ENCODE results near the gene LMX1A.

LMX1A gene

DNA sequence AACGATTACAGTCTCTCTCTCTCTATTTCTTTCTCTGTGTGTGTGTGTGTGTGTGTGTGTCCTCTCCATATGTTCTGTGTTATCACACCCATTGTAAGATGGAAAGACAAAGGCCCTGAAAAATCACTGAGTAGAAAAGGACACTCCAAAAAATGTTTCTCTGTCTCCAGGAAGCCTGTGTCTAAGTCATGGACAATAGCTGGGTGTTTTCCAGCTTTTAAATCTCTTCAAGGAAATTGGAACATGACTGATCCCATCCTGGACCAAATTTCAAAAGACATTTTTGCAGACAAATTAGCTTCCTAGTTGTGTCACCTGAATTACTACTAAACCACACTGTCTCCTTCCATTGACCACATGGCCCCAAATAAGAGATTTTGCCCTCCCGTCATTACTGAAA lies 31.0 kb upstream of the LMX1A start (continued):
- no peak for TF ChIP-seq GLIS2 (tag by site-specific recombination; IDR thresholded peaks at IDR 0.05)
- TF ChIP-seq GLI4 (tag by site-specific recombination; IDR thresholded peaks at IDR 0.05), result no peak
- TF ChIP-seq ZNF600 (tag by site-specific recombination; IDR thresholded peaks at IDR 0.05), result no peak
- no peak for TF ChIP-seq GFI1B (tag by site-specific recombination; IDR thresholded peaks at IDR 0.05)
- TF ChIP-seq ZNF433 (tag by site-specific recombination; IDR thresholded peaks at IDR 0.05; ENCODE audit: low read depth), result no peak
- no peak for TF ChIP-seq ZNF112 (tag by site-specific recombination; IDR thresholded peaks at IDR 0.05)
- TF ChIP-seq ZNF654 (tag by site-specific recombination; IDR thresholded peaks at IDR 0.05; ENCODE audit: low read depth), result no peak
- no peak for TF ChIP-seq SALL2 (tag by site-specific recombination; IDR thresholded peaks at IDR 0.05; ENCODE audit: borderline replicate concordance)

DNA sequence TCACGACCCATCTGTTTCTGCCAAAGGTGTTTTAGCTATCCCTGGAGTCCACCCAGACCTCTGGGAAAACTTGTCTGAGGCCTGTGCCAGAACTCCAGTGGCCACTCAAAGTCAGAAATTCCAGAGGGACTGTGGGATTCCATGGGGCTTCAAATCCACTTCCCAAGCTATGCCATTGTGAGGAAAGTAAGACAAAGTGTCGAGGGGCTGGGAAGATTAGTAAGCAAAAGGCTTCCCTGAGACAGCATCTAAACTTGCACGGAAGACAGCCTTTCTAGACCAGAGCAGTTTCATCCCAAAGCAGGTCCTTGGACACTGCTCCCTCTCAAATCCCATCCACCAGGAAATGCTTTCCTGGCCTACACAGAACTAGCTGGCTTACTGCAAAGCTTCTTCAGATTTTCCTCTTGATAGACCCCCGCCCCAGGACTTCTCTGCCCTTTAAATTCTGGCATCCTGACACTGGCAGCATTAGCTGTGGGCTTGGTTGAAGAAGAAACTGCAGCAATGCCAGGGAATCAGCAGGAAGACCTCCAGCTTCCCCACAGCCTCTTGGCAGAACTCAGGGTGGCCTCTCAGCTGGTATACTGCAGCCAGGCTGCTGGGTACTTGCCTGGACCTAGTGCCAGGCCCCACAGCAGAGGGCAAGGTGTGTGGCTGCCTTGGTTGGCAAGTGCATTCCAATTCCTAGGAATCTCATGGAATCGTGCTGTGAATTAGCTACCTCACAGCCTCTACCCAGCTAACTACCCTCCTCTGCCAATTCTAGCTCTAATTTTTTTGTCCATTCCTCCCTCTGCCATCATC lies 27.3 kb upstream of the LMX1A start:
- Histone ChIP-seq H3K27ac (ENCODE audit: extremely low read depth, low read depth, low read length) (no peak overlapping the region), H3K4me3 (ENCODE audit: low read depth, low read length) (no peak overlapping the region), H3K9me3 (ENCODE audit: control insufficient read depth, insufficient read depth, low read depth, low read length) (no peaks in the 10 kb centered on the region), H3K4me1 (ENCODE audit: control insufficient read depth, insufficient read depth, low read length) (no peaks in the 10 kb centered on the region), H3K36me3 (ENCODE audit: control insufficient read depth in 2 of 2, insufficient read depth in 1 of 2, low read length in 2 of 2) (no peaks in the 10 kb centered on the region)
- ChIA-PET POLR2A (no interaction called here), CTCF (interaction anchor here (0.6 to 4.5 kb wide), 6 partner anchors 9 to 1093 kb away, joined by 3 to 32 read pairs (median 5); no protein-coding TSS in a partner anchor)
- TF ChIP-seq ZNF114 (tag by site-specific recombination; IDR thresholded peaks at IDR 0.05) (no peak), ZNF23 (tag by site-specific recombination; IDR thresholded peaks at IDR 0.05; ENCODE audit: borderline replicate concordance) (no peak), ZNF707 (tag by site-specific recombination; IDR thresholded peaks at IDR 0.05) (no peak), ZNF140 (tag by site-specific recombination; IDR thresholded peaks at IDR 0.05) (no peak), BCL11B (tag by site-specific recombination; IDR thresholded peaks at IDR 0.05; ENCODE audit: low read depth) (no peak), ZNF791 (tag by site-specific recombination; IDR thresholded peaks at IDR 0.05) (no peak), ZNF341 (tag by site-specific recombination; IDR thresholded peaks at IDR 0.05; ENCODE audit: low read depth) (no peak), PRDM1 (tag by site-specific recombination; IDR thresholded peaks at IDR 0.05) (no peak), KLF1 (tag by site-specific recombination; IDR thresholded peaks at IDR 0.05) (no peak), ZFP69B (tag by site-specific recombination; IDR thresholded peaks at IDR 0.05) (no peak), ZNF274 (IDR thresholded peaks at IDR 0.05; ENCODE audit: low read length) (no peak), ZNF274 (tag by site-specific recombination; IDR thresholded peaks at IDR 0.05; ENCODE audit: borderline replicate concordance) (no peak), ZNF776 (tag by site-specific recombination; IDR thresholded peaks at IDR 0.05; ENCODE audit: borderline replicate concordance) (no peak), KLF8 (tag by site-specific recombination; IDR thresholded peaks at IDR 0.05) (no peak), ZNF311 (tag by site-specific recombination; IDR thresholded peaks at IDR 0.05; ENCODE audit: borderline replicate concordance) (no peak), ZNF624 (tag by site-specific recombination; IDR thresholded peaks at IDR 0.05) (no peak)
- TF ChIP-seq, protein P1, sequence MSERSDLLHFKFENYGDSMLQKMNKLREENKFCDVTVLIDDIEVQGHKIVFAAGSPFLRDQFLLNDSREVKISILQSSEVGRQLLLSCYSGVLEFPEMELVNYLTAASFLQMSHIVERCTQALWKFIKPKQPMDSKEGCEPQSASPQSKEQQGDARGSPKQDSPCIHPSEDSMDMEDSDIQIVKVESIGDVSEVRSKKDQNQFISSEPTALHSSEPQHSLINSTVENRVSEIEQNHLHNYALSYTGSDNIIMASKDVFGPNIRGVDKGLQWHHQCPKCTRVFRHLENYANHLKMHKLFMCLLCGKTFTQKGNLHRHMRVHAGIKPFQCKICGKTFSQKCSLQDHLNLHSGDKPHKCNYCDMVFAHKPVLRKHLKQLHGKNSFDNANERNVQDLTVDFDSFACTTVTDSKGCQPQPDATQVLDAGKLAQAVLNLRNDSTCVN (tag by site-specific recombination; optimal IDR thresholded peaks at IDR 0.05), result no peak
- TF ChIP-seq, protein P2, sequence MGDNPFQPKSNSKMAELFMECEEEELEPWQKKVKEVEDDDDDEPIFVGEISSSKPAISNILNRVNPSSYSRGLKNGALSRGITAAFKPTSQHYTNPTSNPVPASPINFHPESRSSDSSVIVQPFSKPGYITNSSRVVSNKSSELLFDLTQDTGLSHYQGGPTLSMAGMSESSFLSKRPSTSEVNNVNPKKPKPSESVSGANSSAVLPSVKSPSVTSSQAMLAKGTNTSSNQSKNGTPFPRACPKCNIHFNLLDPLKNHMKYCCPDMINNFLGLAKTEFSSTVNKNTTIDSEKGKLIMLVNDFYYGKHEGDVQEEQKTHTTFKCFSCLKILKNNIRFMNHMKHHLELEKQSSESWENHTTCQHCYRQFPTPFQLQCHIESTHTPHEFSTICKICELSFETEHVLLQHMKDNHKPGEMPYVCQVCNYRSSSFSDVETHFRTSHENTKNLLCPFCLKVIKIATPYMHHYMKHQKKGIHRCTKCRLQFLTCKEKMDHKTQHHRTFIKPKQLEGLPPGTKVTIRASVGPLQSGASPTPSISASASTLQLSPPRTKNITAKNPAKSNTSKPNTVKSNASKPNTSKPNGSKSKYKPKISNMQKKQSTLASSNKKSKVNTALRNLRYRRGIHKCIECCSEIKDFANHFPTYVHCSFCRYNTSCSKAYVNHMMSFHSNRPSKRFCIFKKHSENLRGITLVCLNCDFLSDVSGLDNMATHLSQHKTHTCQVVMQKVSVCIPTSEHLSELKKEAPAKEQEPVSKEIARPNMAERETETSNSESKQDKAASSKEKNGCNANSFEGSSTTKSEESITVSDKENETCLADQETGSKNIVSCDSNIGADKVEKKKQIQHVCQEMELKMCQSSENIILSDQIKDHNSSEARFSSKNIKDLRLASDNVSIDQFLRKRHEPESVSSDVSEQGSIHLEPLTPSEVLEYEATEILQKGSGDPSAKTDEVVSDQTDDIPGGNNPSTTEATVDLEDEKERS (tag by site-specific recombination; IDR thresholded peaks at IDR 0.05), result no peak

All from HEK293 (cell line).